ENCODE measurements around the gene CD74. TPM values are rescaled to one million over a fixed set of nuclear protein-coding genes. Genes with fewer than 3 reads are reported as not detected.

Gene CD74
- total RNA-seq, 1 experiment from 2014 or later = 48.5 TPM

DNA sequence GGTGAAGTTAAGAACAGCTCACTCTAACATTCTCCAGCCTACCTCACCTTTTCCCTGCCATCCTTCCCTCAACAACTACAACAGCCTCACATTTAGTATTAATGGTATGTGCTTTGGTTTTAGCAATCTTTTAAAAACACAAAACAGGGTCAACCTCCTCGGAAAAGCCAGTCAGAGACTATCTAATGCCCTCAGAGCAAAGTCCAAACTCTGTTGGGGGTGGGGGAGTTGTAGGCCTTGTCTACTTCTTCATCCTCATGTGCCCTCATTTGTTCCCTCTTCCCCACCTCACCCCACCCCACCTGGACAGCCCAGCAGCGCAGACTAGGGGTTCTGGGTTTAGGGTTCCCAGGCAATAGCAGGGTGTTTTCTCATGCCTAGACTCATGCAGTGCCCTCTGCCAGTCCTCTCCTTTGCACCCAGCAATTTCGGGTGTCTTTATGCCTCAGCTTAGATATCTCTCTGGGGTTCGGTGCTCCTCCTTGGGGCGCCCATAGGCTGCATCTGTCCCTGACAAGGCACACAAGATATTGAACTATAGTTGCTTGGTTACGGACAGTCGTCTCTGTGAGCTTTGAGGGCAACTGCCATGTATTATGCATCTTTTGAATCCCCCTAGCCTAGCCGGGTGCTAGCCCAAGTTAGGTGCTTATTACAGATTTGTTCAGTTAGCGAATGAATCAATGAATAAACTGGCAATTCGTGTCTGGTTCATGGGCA lies 56.0 kb downstream of the CD74 start:
- in situ Hi-C loops (cut with HindIII; ENCODE audit: low pct_unique_long_range_greater_than_20kb, low sequenced_read_pairs) = no loop called here
- no peak for DNase-seq (ENCODE audit: low read depth, low spot score)

DNA sequence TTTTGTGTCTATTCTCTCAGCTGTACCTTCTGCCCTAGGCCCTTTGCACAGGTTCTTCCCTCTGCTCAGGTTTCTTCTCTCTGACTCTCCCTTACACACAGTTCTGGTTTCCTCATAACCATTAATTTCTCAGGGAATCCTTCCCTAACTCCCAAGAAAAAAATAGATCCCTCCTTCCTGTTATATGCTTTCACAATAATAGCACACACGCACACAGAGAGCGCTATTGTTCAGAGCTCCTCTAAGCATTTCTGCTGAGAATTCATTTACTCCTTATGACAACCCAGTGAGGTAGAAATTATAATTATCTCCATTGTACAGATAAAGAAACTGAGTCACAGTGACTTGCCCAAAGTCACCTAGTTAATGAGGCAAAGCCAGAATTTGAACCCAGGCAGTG lies 56.9 kb downstream of the CD74 start:
- in situ Hi-C loops (cut with HindIII; ENCODE audit: low pct_unique_long_range_greater_than_20kb, low sequenced_read_pairs) = no loop called here
- DNase-seq (ENCODE audit: low read depth, low spot score) = peak; percentile 67

DNA sequence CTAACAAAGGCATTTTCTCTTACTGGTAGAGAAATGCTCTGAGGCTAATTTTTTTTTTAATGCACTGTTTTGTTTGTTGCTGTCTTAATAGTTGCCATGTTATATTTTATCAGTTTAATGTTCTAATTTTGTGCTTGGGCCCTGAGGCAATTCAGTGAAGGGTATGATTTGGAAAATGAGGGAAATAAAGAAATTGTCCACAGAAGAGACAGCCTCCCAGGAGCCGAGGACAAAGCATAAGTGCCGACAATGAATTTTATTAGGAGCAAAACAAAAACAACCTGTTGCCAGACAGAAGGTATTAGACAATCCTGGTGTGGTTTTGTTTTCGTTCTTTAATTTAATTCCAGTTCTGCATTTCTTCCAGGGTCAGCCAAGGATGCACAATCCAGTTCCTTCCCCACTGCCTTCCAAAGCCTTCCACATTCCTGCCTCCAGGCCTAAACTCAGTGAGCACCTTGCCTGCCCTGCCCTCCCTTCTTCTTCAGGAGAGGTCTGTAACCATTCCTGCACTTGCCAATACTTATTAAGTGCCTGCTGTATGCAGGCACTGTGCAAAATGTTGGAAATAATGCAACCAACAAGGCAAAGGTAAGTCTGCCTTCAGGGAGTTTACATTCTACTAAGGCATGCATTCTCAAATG lies 59.6 kb downstream of the CD74 start:
- in situ Hi-C loops (cut with HindIII; ENCODE audit: low pct_unique_long_range_greater_than_20kb, low sequenced_read_pairs) = no loop called here

DNA sequence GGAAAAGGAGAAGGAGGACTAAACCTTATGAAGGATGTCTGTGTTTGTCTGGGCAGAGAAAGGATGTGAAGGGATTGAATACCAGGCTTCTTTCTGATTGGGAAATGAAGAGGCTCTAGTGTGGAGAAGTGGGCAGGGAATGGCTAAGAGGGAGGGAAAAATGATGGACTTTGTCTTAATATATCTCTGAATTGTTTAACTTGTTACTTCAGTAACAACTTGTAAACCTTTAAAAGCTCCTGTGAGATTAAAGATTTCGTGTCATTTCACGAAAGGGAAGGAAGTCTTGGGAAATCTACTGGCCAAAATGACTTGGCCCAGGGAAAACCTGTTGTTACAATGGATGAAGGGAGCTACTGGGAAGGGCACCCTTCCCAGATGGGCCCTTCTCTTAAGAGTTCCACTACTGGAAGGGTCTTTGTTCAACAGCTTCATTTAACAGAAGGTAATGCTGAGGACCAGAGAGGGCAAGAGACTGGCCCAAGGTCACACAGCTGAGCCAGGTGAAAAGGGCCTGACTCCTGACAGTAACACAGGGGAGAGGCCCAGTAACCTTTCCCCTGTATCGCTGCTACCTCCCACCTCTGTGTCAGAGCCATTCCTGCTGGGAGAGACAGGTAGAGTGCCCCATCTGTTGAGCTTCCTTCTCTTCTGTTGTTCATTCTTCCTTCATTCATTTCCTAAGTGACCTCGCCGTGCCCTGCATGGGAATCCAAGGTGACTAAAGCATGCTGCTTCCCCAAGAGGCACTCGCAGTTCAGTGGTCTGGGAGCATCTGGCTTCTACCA lies 60.3 kb downstream of the CD74 start:
- in situ Hi-C loops (cut with HindIII; ENCODE audit: low pct_unique_long_range_greater_than_20kb, low sequenced_read_pairs) = no loop called here
- DNase-seq (ENCODE audit: low read depth, low spot score) = no peak

More for the DNA sequence above, 59.6 kb downstream of the CD74 start:
- DNase-seq (ENCODE audit: low read depth, low spot score) = no peak

Other genes with a start within 250 kb of the CD74 start
- not detected in 2 replicates for gene CDX1, start 246.1 kb downstream of the CD74 start, total RNA-seq (2014; rRNA removed; shearing (Covaris generic))
- not detected in 2 replicates for gene SLC6A7, start 222.8 kb downstream of the CD74 start, total RNA-seq (2014; rRNA removed; shearing (Covaris generic))
- gene CAMK2A, start 123.1 kb downstream of the CD74 start, total RNA-seq (2014; rRNA removed; shearing (Covaris generic)) = not detected in 2 replicates
- gene ARSI, start 110.0 kb downstream of the CD74 start, total RNA-seq (2014; rRNA removed; shearing (Covaris generic)) = not detected in 2 replicates
- gene TCOF1, start 55.2 kb downstream of the CD74 start, total RNA-seq (2014; rRNA removed; shearing (Covaris generic)) = 20.8 and 25.7 TPM in 2 replicates
- gene RPS14, start 36.8 kb upstream of the CD74 start, total RNA-seq (2014; rRNA removed; shearing (Covaris generic)) = 2,665 and 2,807 TPM in 2 replicates
- gene NDST1, start 95.2 kb upstream of the CD74 start, total RNA-seq (2014; rRNA removed; shearing (Covaris generic)) = 9.6 and 10.9 TPM in 2 replicates
- not detected in 2 replicates for gene SYNPO, start 227.8 kb upstream of the CD74 start, total RNA-seq (2014; rRNA removed; shearing (Covaris generic))
- not detected in 2 replicates for gene MYOZ3, start 248.3 kb upstream of the CD74 start, total RNA-seq (2014; rRNA removed; shearing (Covaris generic))

Measured in SK-MEL-5 (cell line).